ENCODE results near the gene DNAJA4.

Gene DNAJA4

GRCh38 chr15:78315686-78316282 lies 51.4 kb downstream of the DNAJA4 start:
- peak; percentile 78 for DNase-seq (ENCODE audit: low spot score)

DNA sequence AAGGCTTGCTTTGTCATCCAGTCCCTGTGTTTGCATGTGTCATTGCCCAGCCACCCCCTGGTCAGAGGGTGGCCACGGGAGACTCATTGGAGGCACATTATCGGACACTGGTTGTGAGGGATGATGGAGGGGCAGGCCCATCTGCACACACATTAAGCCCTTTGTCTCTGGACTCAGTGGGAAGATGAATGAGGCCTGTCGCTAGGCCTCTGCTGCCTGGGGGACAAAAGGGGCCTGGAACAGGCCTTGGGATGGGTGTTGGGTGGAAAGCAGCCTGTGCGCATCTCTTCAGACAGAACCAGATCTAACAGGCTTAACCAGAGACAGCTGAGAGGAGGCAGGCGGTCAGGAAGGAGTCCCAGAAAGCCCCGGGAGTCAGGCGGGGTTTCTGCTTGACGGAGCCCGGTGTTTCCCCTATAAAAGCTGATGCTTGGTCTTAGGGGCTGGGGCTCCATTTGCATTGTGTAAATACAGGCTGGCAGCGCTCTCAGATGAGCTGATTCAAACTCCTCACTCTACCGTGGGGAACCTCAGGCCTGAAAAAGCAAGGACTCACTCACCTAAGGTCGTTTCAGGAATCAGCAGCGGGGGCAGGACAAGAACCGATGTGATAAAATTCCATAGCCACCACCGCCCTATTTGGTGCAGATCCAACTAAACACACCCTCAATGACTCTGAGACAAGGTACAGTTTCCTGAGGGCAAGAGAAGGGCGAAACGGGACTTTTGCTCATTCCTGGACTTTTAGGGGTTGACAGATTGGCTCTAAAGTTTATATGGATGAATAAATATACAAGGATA lies 52.1 kb downstream of the DNAJA4 start:
- DNase-seq (ENCODE audit: low spot score), result peak; percentile 72

- DNase-seq (ENCODE audit: low spot score), result peak; percentile 60
Measured at GRCh38 chr15:78317145-78317836, 52.9 kb downstream of the DNAJA4 start.

- DNase-seq (ENCODE audit: low spot score), result no peak
Measured at GRCh38 chr15:78319588-78319987, 55.2 kb downstream of the DNAJA4 start.

- DNase-seq (ENCODE audit: low spot score), result no peak
Measured at GRCh38 chr15:78320183-78320582, 55.8 kb downstream of the DNAJA4 start.

GRCh38 chr15:78321041-78321570 lies 56.7 kb downstream of the DNAJA4 start:
- no peak for DNase-seq (ENCODE audit: low spot score)

DNA sequence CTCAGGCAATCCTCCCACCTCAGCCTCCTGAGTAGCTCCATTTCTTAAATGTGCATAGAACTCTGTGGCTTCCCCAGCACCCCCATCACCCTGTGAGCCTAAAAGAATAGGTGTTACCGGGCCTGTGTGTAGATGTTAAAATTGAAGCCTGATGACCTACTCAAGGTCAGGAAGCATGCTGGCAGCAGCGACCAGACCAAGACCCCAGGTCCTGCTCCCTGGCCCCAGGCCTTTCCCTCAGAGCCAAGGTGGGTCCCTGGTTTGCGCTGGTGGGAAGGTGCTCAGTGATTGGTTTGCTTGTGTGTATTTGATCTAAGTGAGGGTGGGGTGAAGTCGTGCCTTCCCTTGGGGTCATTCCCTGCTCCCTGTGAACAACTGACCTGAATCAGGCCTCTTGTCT lies 57.4 kb downstream of the DNAJA4 start:
- no peak for DNase-seq (ENCODE audit: low spot score)

- DNase-seq (ENCODE audit: low spot score), result peak; percentile 56
Measured at GRCh38 chr15:78322243-78322642, 57.9 kb downstream of the DNAJA4 start.

DNA sequence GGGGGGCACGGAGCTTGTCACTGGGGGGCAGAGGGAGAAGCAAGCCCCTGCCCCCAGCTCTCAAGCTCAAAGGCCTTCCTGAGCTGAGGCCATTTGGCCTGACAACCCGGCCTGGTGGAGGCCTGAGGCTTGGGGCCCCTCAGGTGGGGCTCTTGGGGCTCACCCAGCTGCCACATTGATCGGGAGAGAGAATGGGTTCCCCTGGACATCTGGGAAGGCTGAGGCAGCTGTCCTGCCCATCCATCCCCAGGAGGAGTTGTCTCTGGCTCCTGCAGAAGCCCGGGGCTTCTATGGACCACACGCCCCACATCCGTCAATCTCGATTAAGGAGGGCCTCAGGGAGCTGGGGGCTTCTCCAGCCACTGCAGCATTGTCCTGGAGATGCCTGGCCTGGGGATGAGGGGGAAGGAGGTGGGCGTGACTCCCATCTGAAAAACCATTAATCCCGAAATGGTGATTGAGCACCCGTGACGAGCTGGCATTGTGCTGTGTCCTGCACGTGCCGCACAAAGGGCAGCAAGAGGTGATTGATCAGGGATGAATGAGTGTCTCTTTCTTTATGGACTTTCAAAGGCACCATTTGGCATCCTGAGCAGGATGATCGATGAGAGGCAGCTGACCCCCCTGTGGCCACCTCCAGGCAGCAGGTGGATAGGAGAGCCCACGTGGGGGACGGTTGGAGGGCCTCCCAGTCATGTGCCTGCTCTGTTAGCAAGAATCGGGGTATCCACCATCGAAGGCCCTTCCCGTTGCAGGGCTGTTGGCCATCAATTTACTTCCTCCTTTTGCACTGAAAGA lies 58.6 kb downstream of the DNAJA4 start:
- DNase-seq (ENCODE audit: low spot score), result peak; percentile 41

GRCh38 chr15:78323693-78324092 lies 59.3 kb downstream of the DNAJA4 start:
- DNase-seq (ENCODE audit: low spot score), result no peak

GRCh38 chr15:78324144-78324543 lies 59.8 kb downstream of the DNAJA4 start:
- DNase-seq (ENCODE audit: low spot score), result no peak

DNA sequence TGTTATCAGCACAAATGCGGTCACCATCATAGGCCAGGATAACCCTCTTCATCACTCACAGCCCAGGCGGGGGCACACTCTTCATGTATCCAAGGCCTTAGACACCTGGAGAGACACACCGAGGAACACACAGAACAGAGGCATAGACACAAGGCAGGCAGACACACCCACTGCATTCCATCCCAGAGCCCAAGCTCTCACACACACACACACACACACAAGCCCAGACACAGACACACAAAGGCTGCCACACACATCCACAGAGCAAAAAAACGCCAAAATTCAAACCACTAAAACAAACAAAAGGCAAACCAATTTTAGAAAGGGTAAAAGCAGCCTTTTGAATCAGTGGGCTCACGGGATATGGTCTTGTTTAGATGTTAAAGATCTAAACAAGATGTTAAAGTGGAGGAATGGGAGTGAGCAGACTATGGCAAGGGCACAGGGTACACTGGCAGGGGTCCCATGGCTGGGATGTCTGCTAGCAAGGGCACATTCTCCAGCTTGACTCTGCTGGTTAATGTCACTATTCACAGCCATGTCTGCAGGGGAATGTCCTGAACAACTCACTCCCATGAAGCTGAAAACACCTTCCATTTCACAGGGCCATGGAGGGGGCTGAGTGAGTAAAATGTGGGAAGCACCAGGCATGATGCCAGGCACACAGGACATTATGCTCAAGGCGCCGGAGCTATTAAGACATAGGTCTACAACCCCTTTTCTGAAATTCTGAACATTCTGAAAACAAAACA lies 60.9 kb downstream of the DNAJA4 start:
- no peak for DNase-seq (ENCODE audit: low spot score)

DNA sequence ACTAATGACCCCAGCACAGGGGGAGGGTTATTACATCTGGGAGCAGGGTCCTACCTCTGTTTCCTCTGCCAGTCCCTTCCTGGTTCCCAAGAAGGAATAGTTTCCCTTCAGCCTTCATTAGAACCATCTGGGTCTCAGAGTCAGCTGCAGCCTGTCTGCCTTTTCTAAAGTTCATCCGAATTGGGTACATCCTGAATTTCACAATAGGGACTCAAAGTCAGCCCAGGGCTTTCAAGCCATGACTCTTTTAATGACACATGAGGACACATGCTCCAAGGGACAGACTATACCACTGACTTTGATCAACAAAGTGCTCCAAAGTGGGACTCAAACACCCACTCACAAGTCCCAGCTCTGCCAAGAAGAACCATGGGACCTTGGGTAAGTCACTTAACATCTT lies 63.1 kb downstream of the DNAJA4 start:
- no peak for DNase-seq (ENCODE audit: low spot score)

- no peak for DNase-seq (ENCODE audit: low spot score)
Measured at GRCh38 chr15:78329625-78330024, 65.3 kb downstream of the DNAJA4 start.

Small RNA genes lying within 50 kb of the gene (small RNA-seq; reads per million reads assigned to genes)
- 0.04 to 0.05 reads per million in 2 experiments for gene AC090607.5

All from SK-N-DZ (cell line).